ENCODE measurements around the gene SLC25A51.

The SLC25A51 gene

DNA sequence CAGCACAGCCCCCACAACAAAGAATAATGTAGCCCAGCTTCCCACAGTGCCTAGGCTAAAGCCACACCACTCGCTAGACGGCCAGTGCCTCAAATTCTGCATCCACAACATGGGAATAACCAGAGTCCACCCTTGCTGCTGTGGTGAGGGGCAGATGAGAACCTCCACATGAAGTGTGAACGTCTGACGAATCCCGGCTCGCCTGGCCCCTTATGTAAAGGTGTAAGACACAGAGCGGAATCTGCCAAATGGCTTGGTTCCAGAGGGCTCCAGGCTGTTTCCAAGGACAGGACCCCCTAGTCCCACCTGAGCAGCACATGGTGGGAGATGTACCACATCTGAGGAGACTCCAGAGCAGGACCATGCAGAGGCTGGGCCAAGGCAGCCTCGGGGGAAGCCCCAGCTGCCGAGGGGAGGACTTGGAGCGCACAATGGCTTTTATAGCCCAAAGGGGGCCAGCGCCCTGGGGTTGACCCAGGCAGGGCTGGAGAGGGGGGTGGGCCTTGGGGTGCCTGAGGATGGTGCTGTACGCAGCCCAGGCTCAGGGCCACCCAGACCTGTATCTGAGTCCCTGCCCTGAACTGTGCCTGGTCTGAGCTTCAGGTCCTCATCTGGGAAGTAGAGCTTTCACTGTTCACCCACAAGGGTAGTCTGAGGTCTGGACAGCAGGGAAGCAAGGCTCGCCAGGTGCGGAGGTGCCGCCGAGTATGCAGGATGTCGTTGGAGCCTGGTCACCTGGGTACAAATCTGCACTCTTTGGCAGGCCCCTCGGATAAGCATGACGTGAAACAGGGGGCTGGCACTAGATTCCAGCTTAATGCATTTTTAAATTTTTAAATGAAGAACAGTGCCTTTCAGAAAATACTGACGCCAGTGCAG is 24.9 kb upstream of the SLC25A51 start:
- H3F3A ChIP-seq (ENCODE audit: low read depth), result no peaks in the 10 kb centered on the region
- no peak overlapping the region for H3K9ac ChIP-seq (ENCODE audit: low read depth, low read length, poor library complexity, severe bottlenecking)
- no peak overlapping the region for H2AFZ ChIP-seq (ENCODE audit: low read length)
- H3K4me3 ChIP-seq (ENCODE audit: low read length, poor library complexity, severe bottlenecking), result no peak overlapping the region
- H3K9me3 ChIP-seq (ENCODE audit: insufficient read depth, low read depth, low read length), result no peaks in the 10 kb centered on the region
- no peaks in the 10 kb centered on the region for H3K4me1 ChIP-seq (ENCODE audit: insufficient read depth, low read length, poor library complexity, severe bottlenecking)
- no peaks in the 10 kb centered on the region for H4K20me1 ChIP-seq (ENCODE audit: insufficient read depth, low read length, poor library complexity, severe bottlenecking)
- H3K4me2 ChIP-seq (ENCODE audit: low read depth, low read length, poor library complexity, severe bottlenecking), result no peak overlapping the region
- TF ChIP-seq, protein P1, sequence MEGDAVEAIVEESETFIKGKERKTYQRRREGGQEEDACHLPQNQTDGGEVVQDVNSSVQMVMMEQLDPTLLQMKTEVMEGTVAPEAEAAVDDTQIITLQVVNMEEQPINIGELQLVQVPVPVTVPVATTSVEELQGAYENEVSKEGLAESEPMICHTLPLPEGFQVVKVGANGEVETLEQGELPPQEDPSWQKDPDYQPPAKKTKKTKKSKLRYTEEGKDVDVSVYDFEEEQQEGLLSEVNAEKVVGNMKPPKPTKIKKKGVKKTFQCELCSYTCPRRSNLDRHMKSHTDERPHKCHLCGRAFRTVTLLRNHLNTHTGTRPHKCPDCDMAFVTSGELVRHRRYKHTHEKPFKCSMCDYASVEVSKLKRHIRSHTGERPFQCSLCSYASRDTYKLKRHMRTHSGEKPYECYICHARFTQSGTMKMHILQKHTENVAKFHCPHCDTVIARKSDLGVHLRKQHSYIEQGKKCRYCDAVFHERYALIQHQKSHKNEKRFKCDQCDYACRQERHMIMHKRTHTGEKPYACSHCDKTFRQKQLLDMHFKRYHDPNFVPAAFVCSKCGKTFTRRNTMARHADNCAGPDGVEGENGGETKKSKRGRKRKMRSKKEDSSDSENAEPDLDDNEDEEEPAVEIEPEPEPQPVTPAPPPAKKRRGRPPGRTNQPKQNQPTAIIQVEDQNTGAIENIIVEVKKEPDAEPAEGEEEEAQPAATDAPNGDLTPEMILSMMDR (conservative IDR thresholded peaks at IDR 0.05; ENCODE audit: low read length), result no peak
- no peak for TF ChIP-seq EZH2phosphoT487 (IDR thresholded peaks at IDR 0.05; ENCODE audit: borderline replicate concordance)
- H3K79me2 ChIP-seq (ENCODE audit: insufficient read depth, low read length), result no peaks in the 10 kb centered on the region
- no peaks in the 10 kb centered on the region for H3K36me3 ChIP-seq (ENCODE audit: insufficient read depth, low read length)
- no peaks in the 10 kb centered on the region for H3K27me3 ChIP-seq (ENCODE audit: insufficient read depth, low read length, poor library complexity, severe bottlenecking)
- H3K9me2 ChIP-seq (replicated peaks; ENCODE audit: low read depth, low read length), result no peaks in the 10 kb centered on the region

DNA sequence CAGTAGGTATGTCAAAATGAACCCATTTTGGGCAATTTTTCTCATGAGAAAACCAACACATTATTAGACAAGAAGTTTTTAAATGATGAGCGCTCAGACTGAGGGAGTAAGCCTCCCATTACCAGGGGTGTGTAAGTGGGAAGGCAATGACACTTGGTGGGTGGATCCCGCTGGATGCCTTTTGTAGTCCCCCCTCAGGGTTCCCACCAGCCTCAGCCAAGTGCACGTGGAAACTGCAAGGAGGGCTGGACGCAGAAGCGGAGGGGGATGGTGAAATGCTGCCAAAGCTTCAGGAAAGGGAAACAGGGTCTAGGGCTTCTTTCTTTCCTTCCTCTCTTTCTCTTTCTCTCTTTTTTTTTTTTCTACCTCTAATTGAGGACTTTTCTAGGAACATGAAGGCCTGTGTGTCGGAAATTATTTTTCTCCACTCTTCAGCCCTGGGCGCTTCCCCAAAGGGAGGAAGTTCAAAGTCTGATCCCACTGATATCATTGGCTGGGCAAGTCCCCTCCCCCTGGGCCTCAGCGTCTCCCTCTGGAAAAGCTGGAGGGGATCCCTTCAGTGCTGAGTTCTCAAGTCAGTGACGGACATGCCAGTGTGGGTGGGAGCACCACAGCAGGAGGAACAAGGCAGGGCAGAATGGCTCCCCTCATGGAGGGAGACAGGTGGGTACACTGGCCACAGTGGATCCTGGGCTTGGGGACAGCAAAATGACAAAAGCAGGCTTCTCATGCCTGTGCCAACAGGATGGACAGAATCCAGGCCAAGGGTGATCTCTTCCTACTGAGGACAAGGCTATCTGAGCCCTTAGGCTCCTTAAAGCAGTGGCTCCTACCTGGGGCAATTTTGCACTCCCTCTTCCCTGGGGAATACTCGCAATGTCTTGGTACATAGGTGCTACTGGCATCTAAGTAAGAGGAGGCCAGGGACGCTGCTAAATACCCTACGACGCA is 23.9 kb upstream of the SLC25A51 start:
- Histone ChIP-seq H3K9me2 (replicated peaks; ENCODE audit: low read depth, low read length) (no peaks in the 10 kb centered on the region), H3K79me2 (ENCODE audit: insufficient read depth, low read length) (no peaks in the 10 kb centered on the region), H3K9me3 (ENCODE audit: insufficient read depth, low read depth, low read length) (no peaks in the 10 kb centered on the region), H3K36me3 (ENCODE audit: insufficient read depth, low read length) (no peaks in the 10 kb centered on the region), H2AFZ (ENCODE audit: low read length) (no peak overlapping the region), H3F3A (ENCODE audit: low read depth) (no peaks in the 10 kb centered on the region), H3K27me3 (ENCODE audit: insufficient read depth, low read length, poor library complexity, severe bottlenecking) (no peaks in the 10 kb centered on the region), H4K20me1 (ENCODE audit: insufficient read depth, low read length, poor library complexity, severe bottlenecking) (no peaks in the 10 kb centered on the region), H3K9ac (ENCODE audit: low read depth, low read length, poor library complexity, severe bottlenecking) (no peak overlapping the region), H3K4me1 (ENCODE audit: insufficient read depth, low read length, poor library complexity, severe bottlenecking) (no peaks in the 10 kb centered on the region), H3K4me2 (ENCODE audit: low read depth, low read length, poor library complexity, severe bottlenecking) (no peak overlapping the region), H3K4me3 (ENCODE audit: low read length, poor library complexity, severe bottlenecking) (no peak overlapping the region)
- TF ChIP-seq, protein P1 (conservative IDR thresholded peaks at IDR 0.05; ENCODE audit: low read length), result no peak
- no peak for TF ChIP-seq EZH2phosphoT487 (IDR thresholded peaks at IDR 0.05; ENCODE audit: borderline replicate concordance)

DNA sequence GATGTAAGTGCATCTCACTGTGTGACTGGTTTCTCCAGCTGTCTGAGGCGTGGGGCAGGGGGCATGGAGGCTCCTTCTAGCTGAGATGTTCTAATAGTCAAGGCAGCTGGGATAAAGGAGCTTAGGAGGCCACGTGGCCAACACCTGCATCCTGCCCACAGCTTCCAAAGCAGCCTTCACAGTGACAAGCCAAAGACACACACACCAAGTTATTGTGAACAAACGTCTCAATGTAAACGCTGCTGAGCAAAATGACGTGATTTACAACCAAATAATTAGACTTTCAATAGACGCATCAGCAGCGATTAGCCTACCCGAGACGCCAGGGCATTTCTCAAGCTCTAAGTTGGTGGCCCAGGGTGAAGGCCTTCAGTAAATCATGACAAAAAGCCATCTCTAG is 23.2 kb upstream of the SLC25A51 start:
- TF ChIP-seq, protein P1 (conservative IDR thresholded peaks at IDR 0.05; ENCODE audit: low read length), result no peak
- Histone ChIP-seq H3K4me3 (ENCODE audit: low read length, poor library complexity, severe bottlenecking) (no peak overlapping the region), H3K27me3 (ENCODE audit: insufficient read depth, low read length, poor library complexity, severe bottlenecking) (no peaks in the 10 kb centered on the region), H3K9me2 (replicated peaks; ENCODE audit: low read depth, low read length) (no peaks in the 10 kb centered on the region), H3K9ac (ENCODE audit: low read depth, low read length, poor library complexity, severe bottlenecking) (no peak overlapping the region), H3K9me3 (ENCODE audit: insufficient read depth, low read depth, low read length) (no peaks in the 10 kb centered on the region), H3K4me2 (ENCODE audit: low read depth, low read length, poor library complexity, severe bottlenecking) (no peak overlapping the region), H3K4me1 (ENCODE audit: insufficient read depth, low read length, poor library complexity, severe bottlenecking) (no peaks in the 10 kb centered on the region), H3F3A (ENCODE audit: low read depth) (no peaks in the 10 kb centered on the region), H2AFZ (ENCODE audit: low read length) (no peak overlapping the region), H4K20me1 (ENCODE audit: insufficient read depth, low read length, poor library complexity, severe bottlenecking) (no peaks in the 10 kb centered on the region), H3K79me2 (ENCODE audit: insufficient read depth, low read length) (no peaks in the 10 kb centered on the region), H3K36me3 (ENCODE audit: insufficient read depth, low read length) (no peaks in the 10 kb centered on the region)

All from Loucy (cell line).